ENCODE measurements around the gene CFLAR. TPM values are rescaled to one million over a fixed set of nuclear protein-coding genes. Genes with fewer than 3 reads are reported as not detected.

The CFLAR gene
- total RNA-seq, 1 donor from 2014 or later = 241 TPM

GRCh38 chr2:201218780-201219179, 102.8 kb downstream of the CFLAR start:
- peaks cover 12% of the 10 kb centered on the region for H3K36me3 Mint-ChIP-seq (ENCODE audit: low read depth, unreplicated experiment)
- peaks cover 11% of the 10 kb centered on the region for H3K27me3 Mint-ChIP-seq (ENCODE audit: unreplicated experiment)
- peak overlapping the region; percentile 80 for H3K4me3 Mint-ChIP-seq (ENCODE audit: unreplicated experiment)

DNA sequence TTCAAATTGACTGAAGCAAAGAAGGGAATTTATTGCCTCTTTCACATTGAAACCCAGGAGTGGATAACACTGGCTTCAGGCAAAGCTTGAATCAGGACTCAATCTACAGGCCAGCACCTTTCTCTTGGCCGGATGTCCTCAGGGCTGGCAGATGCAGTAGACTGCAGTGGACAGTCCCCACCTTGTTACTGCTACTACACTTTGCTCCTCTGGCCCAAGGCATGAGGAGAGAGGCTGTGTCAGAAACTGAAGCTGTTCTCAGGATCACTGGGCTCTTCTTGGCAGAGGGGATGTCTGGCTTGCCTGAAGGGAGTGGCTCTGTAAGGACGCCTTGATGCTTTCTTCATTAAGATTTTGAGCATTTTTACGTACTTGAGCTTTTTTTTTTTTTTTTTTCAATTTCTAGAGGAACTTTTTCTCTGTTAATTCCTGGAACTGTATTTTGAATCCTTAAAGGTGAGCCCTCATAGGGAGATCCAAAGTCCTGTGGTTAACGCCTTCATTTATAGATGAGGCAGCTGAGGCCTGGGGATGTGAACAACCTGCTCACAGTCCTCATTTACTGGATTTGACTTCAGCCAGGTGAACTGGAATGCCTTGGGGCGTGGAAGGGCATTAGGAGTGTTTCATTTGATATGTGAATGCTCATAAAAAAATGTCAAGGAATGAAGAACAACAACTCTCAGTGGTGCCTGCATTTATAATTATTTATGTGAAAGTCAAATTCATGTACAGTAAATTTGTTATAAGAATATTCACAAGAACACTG, 103.5 kb downstream of the CFLAR start:
- H3K27ac Mint-ChIP-seq (ENCODE audit: unreplicated experiment) = peak overlapping the region; percentile 95
- no peak for DNase-seq (ENCODE audit: low spot score)
- no peaks in the 10 kb centered on the region for H3K9me3 Mint-ChIP-seq (ENCODE audit: unreplicated experiment)
- H3K4me3 Mint-ChIP-seq (ENCODE audit: unreplicated experiment) = peak overlapping the region; percentile 10
- H3K27me3 Mint-ChIP-seq (ENCODE audit: unreplicated experiment) = peaks cover 11% of the 10 kb centered on the region
- peaks cover 43% of the 10 kb centered on the region for H3K4me1 Mint-ChIP-seq (ENCODE audit: unreplicated experiment)
- no peak for TF ChIP-seq CTCF (IDR thresholded peaks at IDR 0.05; ENCODE audit: unreplicated experiment)
- peaks cover 12% of the 10 kb centered on the region for H3K36me3 Mint-ChIP-seq (ENCODE audit: low read depth, unreplicated experiment)

More at GRCh38 chr2:201218780-201219179, 102.8 kb downstream of the CFLAR start:
- no peaks in the 10 kb centered on the region for H3K9me3 Mint-ChIP-seq (ENCODE audit: unreplicated experiment)
- peak overlapping the region; percentile 95 for H3K27ac Mint-ChIP-seq (ENCODE audit: unreplicated experiment)
- DNase-seq (ENCODE audit: low spot score) = no peak
- H3K4me1 Mint-ChIP-seq (ENCODE audit: unreplicated experiment) = peaks cover 43% of the 10 kb centered on the region
- no peak for TF ChIP-seq CTCF (IDR thresholded peaks at IDR 0.05; ENCODE audit: unreplicated experiment)

DNA sequence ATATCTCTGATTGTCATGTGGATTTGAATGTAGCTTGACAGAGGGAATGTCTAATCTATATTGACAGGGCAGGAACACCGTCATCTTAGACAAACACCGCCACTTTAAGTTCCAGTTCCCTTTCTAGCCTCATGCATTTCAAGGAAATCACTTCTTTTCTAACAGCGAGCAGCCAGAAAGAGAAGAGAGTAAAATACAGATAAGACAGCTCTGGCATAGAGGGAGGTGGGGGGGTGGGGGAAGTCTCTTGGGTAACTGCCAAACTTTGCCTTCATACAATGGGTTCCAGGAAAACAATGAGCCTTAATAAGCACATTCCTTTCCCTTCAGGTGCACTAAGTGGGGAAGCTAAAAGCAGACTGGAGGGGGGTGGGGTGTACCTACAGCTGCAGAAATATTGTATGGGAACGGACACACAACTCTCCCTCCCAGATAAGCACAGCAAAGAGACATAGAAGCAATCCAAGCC, 104.2 kb downstream of the CFLAR start:
- Mint-ChIP-seq H3K27me3 (ENCODE audit: unreplicated experiment) (peaks cover 11% of the 10 kb centered on the region), H3K9me3 (ENCODE audit: unreplicated experiment) (no peaks in the 10 kb centered on the region), H3K36me3 (ENCODE audit: low read depth, unreplicated experiment) (peaks cover 12% of the 10 kb centered on the region), H3K4me1 (ENCODE audit: unreplicated experiment) (peaks cover 42% of the 10 kb centered on the region), H3K4me3 (ENCODE audit: unreplicated experiment) (peak overlapping the region; percentile 53), H3K27ac (ENCODE audit: unreplicated experiment) (peak overlapping the region; percentile 95)
- no peak for TF ChIP-seq CTCF (IDR thresholded peaks at IDR 0.05; ENCODE audit: unreplicated experiment)
- DNase-seq (ENCODE audit: low spot score) = peak; percentile 18

DNA sequence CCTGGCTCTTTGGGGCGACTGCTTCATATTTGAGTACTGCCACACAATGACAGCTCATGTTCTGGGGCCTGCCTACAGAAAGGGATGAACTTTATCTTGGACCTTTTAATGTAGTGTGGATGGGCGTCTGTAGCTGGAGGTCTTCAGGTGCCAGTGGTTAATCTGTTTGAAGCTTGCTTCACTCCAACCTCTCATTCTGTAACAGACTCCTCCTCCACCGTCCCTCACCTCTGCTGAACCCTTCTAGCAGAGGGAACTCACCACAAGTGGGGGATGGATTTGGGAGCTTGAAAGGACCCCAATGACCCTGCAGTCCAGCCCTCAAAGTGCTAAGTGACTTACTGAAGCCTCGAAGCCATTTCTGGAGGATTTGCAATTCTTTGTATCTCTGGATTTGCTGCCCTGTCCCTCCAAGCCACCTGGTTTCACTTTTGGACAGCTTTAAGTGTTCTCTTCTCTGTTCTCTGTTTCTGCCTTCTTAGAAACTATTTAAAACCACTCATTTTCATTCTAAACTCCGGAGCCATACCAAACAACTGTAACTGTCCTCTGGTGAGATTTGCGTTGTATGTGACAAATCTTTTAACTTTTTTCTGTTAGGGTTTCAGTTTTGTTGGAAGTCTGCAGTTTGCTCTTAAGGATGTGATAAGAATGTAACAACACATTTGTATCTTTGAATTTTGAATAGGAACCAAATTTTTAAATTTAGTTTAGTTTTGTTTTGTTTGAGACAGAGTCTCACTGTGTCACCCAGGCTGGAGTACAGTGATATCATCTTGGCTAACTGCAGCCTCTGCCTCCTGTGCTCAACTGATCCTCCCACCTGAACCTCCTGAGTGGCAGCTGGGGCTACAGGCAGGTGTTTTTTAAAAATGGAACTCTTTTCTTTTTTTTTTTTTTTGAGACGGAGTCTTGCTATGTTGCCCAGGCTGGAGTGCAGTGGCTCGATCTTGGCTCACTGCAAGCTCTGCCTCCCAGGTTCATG, 107.4 kb downstream of the CFLAR start:
- DNase-seq (ENCODE audit: low spot score) = no peak
- no peak for TF ChIP-seq CTCF (IDR thresholded peaks at IDR 0.05; ENCODE audit: unreplicated experiment)
- H3K9me3 Mint-ChIP-seq (ENCODE audit: unreplicated experiment) = no peaks in the 10 kb centered on the region
- no peak overlapping the region for H3K4me3 Mint-ChIP-seq (ENCODE audit: unreplicated experiment)
- H3K27me3 Mint-ChIP-seq (ENCODE audit: unreplicated experiment) = peaks cover 11% of the 10 kb centered on the region
- peaks cover 38% of the 10 kb centered on the region for H3K4me1 Mint-ChIP-seq (ENCODE audit: unreplicated experiment)
- no peak overlapping the region for H3K27ac Mint-ChIP-seq (ENCODE audit: unreplicated experiment)
- H3K36me3 Mint-ChIP-seq (ENCODE audit: low read depth, unreplicated experiment) = peaks cover 8% of the 10 kb centered on the region

Other genes starting within 250 kb of the CFLAR start
- gene PPIL3, start 227.1 kb upstream of the CFLAR start, total RNA-seq (ENCODE audit: unreplicated experiment) = 41.1 TPM
- 14.2 TPM for gene NIF3L1, start 226.8 kb upstream of the CFLAR start, total RNA-seq (ENCODE audit: unreplicated experiment)
- 57.6 TPM for gene ORC2, start 152.5 kb upstream of the CFLAR start, total RNA-seq (ENCODE audit: unreplicated experiment)
- 25.1 TPM for gene HYCC2, start 44.5 kb upstream of the CFLAR start, total RNA-seq (ENCODE audit: unreplicated experiment)
- 82.3 TPM for gene NDUFB3, start 44.2 kb upstream of the CFLAR start, total RNA-seq (ENCODE audit: unreplicated experiment)
- gene CASP10, start 67.0 kb downstream of the CFLAR start, total RNA-seq (ENCODE audit: unreplicated experiment) = 38.6 TPM
- 14.9 TPM for gene CASP8, start 144.4 kb downstream of the CFLAR start, total RNA-seq (ENCODE audit: unreplicated experiment)
- 1.1 TPM for gene FLACC1, start 241.2 kb downstream of the CFLAR start, total RNA-seq (ENCODE audit: unreplicated experiment)